ENCODE data around the gene PCNX2. TPM values are rescaled to one million over a fixed set of nuclear protein-coding genes. Genes with fewer than 3 reads are reported as not detected.

The PCNX2 gene
- total and polyA plus RNA-seq, 2 of the 8 experiments (the other 6 are each of a cell fraction or from before 2014, with no cell fraction given), result 46.1 to 57.6 TPM

- Histone ChIP-seq H3K18ac (ENCODE audit: extremely low read depth, low read length) (no peak overlapping the region), H2BK120ac (replicated peaks; ENCODE audit: low read depth, low read length) (no peak overlapping the region), H2AFZ (ENCODE audit: low read length) (no peak overlapping the region), H3K4me2 (ENCODE audit: insufficient read depth in 1 of 2, low read depth in 2 of 2, low read length in 2 of 2) (no peak overlapping the region), H4K91ac (replicated peaks; ENCODE audit: insufficient read length, low read length) (no peak overlapping the region), H2BK12ac (ENCODE audit: low read depth, low read length) (no peak overlapping the region), H3K14ac (ENCODE audit: insufficient read length) (no peak overlapping the region), H3K23ac (ENCODE audit: insufficient read length) (no peak overlapping the region), H3K79me1 (ENCODE audit: low read depth, low read length) (no peaks in the 10 kb centered on the region), H3K9ac (replicated peaks in 1 of 4; ENCODE audit: extremely low read depth in 1 of 4, low read depth in 3 of 4, low read length in 3 of 4) (no peak overlapping the region; a peak in 1 of 7 replicates), H2AK5ac (ENCODE audit: low read depth, low read length) (no peak overlapping the region), H3K36me3 (ENCODE audit: control insufficient read depth in 2 of 4, insufficient read depth in 4 of 4, low read length in 3 of 4) (peaks cover 2 to 15% (median 4%) of the 10 kb centered on the region in 4 experiments; a peak in 4 of 8 replicates), H2BK5ac (ENCODE audit: low read depth, low read length) (no peak overlapping the region), H3K4me1 (replicated peaks in 1 of 4; ENCODE audit: control insufficient read depth in 3 of 4, insufficient read depth in 4 of 4, low read length in 3 of 4) (peaks cover 0 to 4% (median 2%) of the 10 kb centered on the region in 4 experiments; a peak in 4 of 7 replicates), H3K27me3 (replicated peaks in 1 of 4; ENCODE audit: control insufficient read depth in 3 of 4, extremely low read depth in 1 of 4, insufficient read depth in 3 of 4, low read length in 3 of 4) (no peaks in the 10 kb centered on the region), H3K4ac (replicated peaks; ENCODE audit: insufficient read length, low read depth, low read length) (no peak overlapping the region), H3K79me2 (ENCODE audit: control insufficient read depth in 1 of 2, insufficient read depth in 2 of 2, low read length in 2 of 2) (0 out of 4 replicates have a peak, but pooled peaks cover 0 to 2% of the 10 kb centered on the region in 2 experiments), H4K8ac (ENCODE audit: extremely low read depth, insufficient read depth, low read length) (no peak overlapping the region), H4K20me1 (replicated peaks in 1 of 2; ENCODE audit: control insufficient read depth in 1 of 2, insufficient read depth in 2 of 2, low read length in 2 of 2) (no peaks in the 10 kb centered on the region), H3K27ac (ENCODE audit: low read depth, low read length) (no peak overlapping the region), H3K4me3 (ENCODE audit: extremely low read depth in 1 of 4, insufficient read depth in 2 of 4, low read depth in 3 of 4, low read length in 4 of 4) (no peak overlapping the region), H3K56ac (replicated peaks; ENCODE audit: insufficient read length, low read depth, low read length) (no peak overlapping the region), H4K5ac (ENCODE audit: insufficient read length, low read depth, low read length) (no peak overlapping the region), H2BK20ac (ENCODE audit: low read length) (no peak overlapping the region), H3K23me2 (ENCODE audit: low read depth, low read length) (no peaks in the 10 kb centered on the region), H2BK15ac (ENCODE audit: low read length) (no peak overlapping the region), H3K9me3 (ENCODE audit: insufficient read depth in 2 of 2, low read depth in 1 of 2, low read length in 1 of 2) (no peaks in the 10 kb centered on the region)
- no peak for DNase-seq (ENCODE audit: low read depth in 1 of 2, low spot score in 2 of 2)
- CTCF ChIA-PET (ENCODE audit: partially characterized antibody), result interaction anchor here (0.7 to 1.3 kb wide), 3 partner anchors 9 to 482 kb away, joined by 3 read pairs; no protein-coding TSS in a partner anchor
- POLR2A ChIA-PET (ENCODE audit: partially characterized antibody), result no interaction called here
- WGBS, 2 experiments (ENCODE audit: extremely low coverage in 1 of 2, insufficient coverage in 1 of 2, insufficient read length in 1 of 2, insufficient replicate concordance in 2 of 2, low coverage in 1 of 2, low lambda C conversion rate in 2 of 2, missing lambda C conversion rate in 1 of 2), result 93% methylated on average over 1 of the region's 1 CpG; no CpG with 5 or more reads in 1 of the 2 experiments
- no peak for FAIRE-seq
- TF ChIP-seq, protein P1, sequence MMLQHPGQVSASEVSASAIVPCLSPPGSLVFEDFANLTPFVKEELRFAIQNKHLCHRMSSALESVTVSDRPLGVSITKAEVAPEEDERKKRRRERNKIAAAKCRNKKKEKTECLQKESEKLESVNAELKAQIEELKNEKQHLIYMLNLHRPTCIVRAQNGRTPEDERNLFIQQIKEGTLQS (IDR thresholded peaks at IDR 0.05; ENCODE audit: insufficient read depth, low read depth, low read length), result no peak
- TF ChIP-seq SP4 (IDR thresholded peaks at IDR 0.05; ENCODE audit: low read length), result no peak
- no peak for TF ChIP-seq RAD21 (IDR thresholded peaks at IDR 0.05 in 1 of 2, conservative IDR thresholded peaks at IDR 0.05 in 1 of 2; ENCODE audit: low read depth in 2 of 2, low read length in 2 of 2)
- no peak for TF ChIP-seq EGR1 (IDR thresholded peaks at IDR 0.05; ENCODE audit: borderline replicate concordance, low read depth, low read length)
- TF ChIP-seq CTBP2 (IDR thresholded peaks at IDR 0.05; ENCODE audit: borderline replicate concordance, insufficient read depth, insufficient read length, low read length), result no peak
- TF ChIP-seq, protein P2, sequence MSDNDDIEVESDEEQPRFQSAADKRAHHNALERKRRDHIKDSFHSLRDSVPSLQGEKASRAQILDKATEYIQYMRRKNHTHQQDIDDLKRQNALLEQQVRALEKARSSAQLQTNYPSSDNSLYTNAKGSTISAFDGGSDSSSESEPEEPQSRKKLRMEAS (IDR thresholded peaks at IDR 0.05), result no peak
- TF ChIP-seq KDM1A (IDR thresholded peaks at IDR 0.05; ENCODE audit: borderline replicate concordance, low read length), result no peak
- no peak for TF ChIP-seq POLR2A (IDR thresholded peaks at IDR 0.05; ENCODE audit: control extremely low read depth in 1 of 2, low read depth in 2 of 2, low read length in 2 of 2)
- no peak for TF ChIP-seq SAP30 (IDR thresholded peaks at IDR 0.05; ENCODE audit: insufficient read depth, insufficient replicate concordance, low read length)
- TF ChIP-seq RFX5 (IDR thresholded peaks at IDR 0.05; ENCODE audit: borderline replicate concordance, low read depth, low read length), result no peak
- no peak for TF ChIP-seq SIRT6 (IDR thresholded peaks at IDR 0.05; ENCODE audit: low read length)
- TF ChIP-seq SUZ12 (IDR thresholded peaks at IDR 0.05; ENCODE audit: low read length), result no peak
- TF ChIP-seq FOSL1 (IDR thresholded peaks at IDR 0.05; ENCODE audit: insufficient read depth, low read depth, low read length), result no peak
Observed at GRCh38 chr1:233107130-233107660, 188.3 kb downstream of the PCNX2 start.
